Suprapubic skin (tissue), 4 donors: ENCODE measurements around the gene HELZ2. TPM values are rescaled to one million over a fixed set of nuclear protein-coding genes. Genes with fewer than 3 reads are reported as not detected.

Experiments used
- DNase-seq, 2 donors: peaks; one replicate each; pipeline ENCODE4 v3.0.0-alpha.2; 2019; ENCODE audit warnings: low spot score in 2 of 2
- H3K27ac ChIP-seq: fragments of 200-600 bp; sonication (generic); one replicate; pipeline ENCODE4 v1.5.1; 2019
- H3K27me3 ChIP-seq: fragments of 200-600 bp; sonication (generic); one replicate; pipeline ENCODE4 v1.5.1; 2019
- H3K36me3 ChIP-seq: fragments of 200-600 bp; sonication (generic); one replicate; pipeline ENCODE4 v1.5.1; 2019
- H3K4me1 ChIP-seq: fragments of 200-600 bp; sonication (generic); one replicate; pipeline ENCODE4 v1.5.1; 2019
- H3K4me3 ChIP-seq: fragments of 200-600 bp; sonication (generic); one replicate; pipeline ENCODE4 v1.5.1; 2019; ENCODE audit warnings: mild to moderate bottlenecking
- H3K9me3 ChIP-seq: fragments of 200-600 bp; sonication (generic); one replicate; pipeline ENCODE4 v1.5.1; 2019
- CTCF ChIP-seq, 2 donors: fragments of 200-600 bp in 1 of 2; fragments of 450-650 bp in 1 of 2; sonication (generic) in 1 of 2; IDR thresholded peaks; one replicate each; pipeline ENCODE4 v1.5.1; 2016 to 2019; ENCODE audit warnings: antibody characterized with exemption in 2 of 2, mild to moderate bottlenecking in 1 of 2, moderate library complexity in 1 of 2
- EP300 ChIP-seq: sonication (generic); formaldehyde crosslinking; IDR thresholded peaks from one replicate; pipeline ENCODE4 v1.6.1; 2017; ENCODE audit warnings: antibody characterized with exemption
- POLR2A ChIP-seq, 2 donors: fragments of 450-650 bp; IDR thresholded peaks; one replicate each; pipeline ENCODE4 v1.6.1; 2017; ENCODE audit warnings: antibody characterized with exemption in 2 of 2, mild to moderate bottlenecking in 2 of 2, moderate library complexity in 2 of 2
- POLR2AphosphoS5 ChIP-seq, 3 donors: sonication (generic); formaldehyde crosslinking; IDR thresholded peaks; one replicate each; pipeline ENCODE4 v1.6.1; 2017; ENCODE audit warnings: antibody characterized with exemption in 3 of 3
- WGBS: methylation state at CpG from one replicate; pipeline ENCODE4 v1.1.5; 2018; 5-methylcytosine and 5-hydroxymethylcytosine counted together
- total RNA-seq, 4 donors: library from RNA; depleted of rRNA; stranded (reverse); fragments of >200 nt; gene quantifications; one replicate each; pipeline ENCODE4 v1.1.0, GENCODE V29; 2016

HELZ2 gene
- total RNA-seq, 4 donors from 2014 or later: 22.8 to 36.6 (median 31.8) TPM

DNA sequence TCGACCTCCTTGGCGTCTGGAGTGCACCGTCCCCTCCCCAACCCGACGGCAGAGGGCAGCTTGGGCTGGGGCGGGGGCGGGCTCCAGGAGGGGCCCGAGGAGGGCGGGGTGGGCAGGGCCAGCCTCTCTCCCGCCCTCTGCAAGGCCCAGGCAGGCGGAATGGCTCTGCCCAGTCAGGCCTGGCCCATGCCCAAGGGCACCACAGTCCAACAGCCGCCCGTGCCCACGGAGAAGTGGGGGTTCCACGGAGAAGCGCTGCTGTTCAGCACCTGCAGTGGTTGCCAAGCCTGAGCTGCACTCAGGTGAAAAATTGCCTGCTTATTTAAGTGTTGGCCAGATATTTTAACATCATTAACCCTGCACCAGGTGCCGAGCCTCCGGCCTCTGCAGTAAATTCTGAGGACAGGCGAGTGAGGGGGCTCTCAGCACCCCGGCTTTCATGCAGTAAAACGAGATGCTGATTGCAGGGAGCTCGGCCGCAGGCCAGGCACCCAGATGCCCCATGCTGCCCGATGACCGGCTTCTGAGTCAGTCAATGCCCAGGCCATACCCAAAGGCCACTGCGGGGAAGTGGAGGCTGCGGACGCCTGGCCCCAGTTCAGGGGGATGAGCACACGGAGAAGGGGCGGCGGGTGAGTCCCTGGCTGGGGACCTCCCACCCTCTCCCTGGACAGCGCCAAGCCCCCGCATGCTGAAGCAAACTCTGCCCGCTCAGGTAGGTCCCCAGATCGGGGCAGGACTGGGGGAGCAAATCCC is 26.1 kb downstream of the HELZ2 start, which contains the start of gene SRMS:
Gene SRMS, minus strand, starts transcription at position 25 of the 756 bp plus-strand sequence. CDS start 286 bp downstream, outside the sequence.
- Histone ChIP-seq H3K36me3 (no peaks in the 10 kb centered on the region), H3K27ac (no peak within 1 kb of the TSS), H3K4me1 (peaks cover 19% of the 10 kb centered on the region), H3K9me3 (no peaks in the 10 kb centered on the region), H3K4me3 (no peak within 1 kb of the TSS), H3K27me3 (peaks cover 41% of the 10 kb centered on the region)
- no CpG with 5 or more reads among the region's 35 CpGs for WGBS
- DNase-seq: no peak
- TF ChIP-seq POLR2A (IDR thresholded peaks at IDR 0.05) (no peak), CTCF (IDR thresholded peaks at IDR 0.05) (no peak), POLR2AphosphoS5 (IDR thresholded peaks at IDR 0.05) (no peak), EP300 (no peak)

DNA sequence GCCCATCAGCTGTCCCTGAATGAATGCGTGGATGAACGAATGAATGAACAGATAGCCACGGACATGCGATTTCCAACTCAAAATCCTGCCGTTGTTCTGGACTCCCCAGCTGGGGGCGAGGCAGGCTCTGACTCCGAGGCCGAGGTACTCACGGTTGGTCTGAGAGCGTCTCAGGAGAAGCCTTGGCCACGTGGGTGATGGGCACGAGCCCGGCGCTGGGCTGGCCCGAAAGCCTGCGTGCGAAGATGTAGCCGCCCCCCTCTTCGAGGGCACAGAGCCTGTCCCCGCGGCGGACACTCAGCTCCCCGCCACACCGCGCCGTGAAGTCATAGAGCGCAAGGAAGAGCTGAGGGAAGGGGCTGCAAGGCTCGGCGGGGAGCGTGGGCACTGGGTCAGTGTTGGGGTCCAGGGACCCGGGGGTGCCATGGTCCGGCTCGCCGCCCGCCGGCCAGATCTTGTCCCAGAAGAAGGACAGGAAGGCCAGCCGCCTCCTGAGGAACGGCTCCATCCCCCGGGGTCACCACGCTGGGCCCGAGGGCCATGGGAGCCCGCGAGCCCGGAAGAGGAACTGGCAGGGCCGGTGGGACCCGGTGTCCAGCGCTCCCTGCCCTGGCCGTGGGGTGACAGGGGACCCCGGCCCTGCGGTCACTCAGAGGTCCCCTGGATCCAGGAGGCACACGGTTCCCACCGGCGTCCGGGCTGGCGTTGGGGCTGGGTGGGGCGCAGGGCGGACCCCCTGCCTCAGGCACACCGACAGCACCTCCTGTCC is 26.9 kb downstream of the HELZ2 start:
- no peak for DNase-seq
- peaks cover 19% of the 10 kb centered on the region for H3K4me1 ChIP-seq
- no peak overlapping the region for H3K27ac ChIP-seq
- WGBS: 60% methylated on average over 32 of the region's 58 CpGs
- no peak overlapping the region for H3K4me3 ChIP-seq
- peaks cover 41% of the 10 kb centered on the region for H3K27me3 ChIP-seq
- no peaks in the 10 kb centered on the region for H3K36me3 ChIP-seq
- TF ChIP-seq POLR2AphosphoS5 (IDR thresholded peaks at IDR 0.05) (no peak), EP300 (no peak), CTCF (IDR thresholded peaks at IDR 0.05) (no peak), POLR2A (IDR thresholded peaks at IDR 0.05) (no peak)
- no peaks in the 10 kb centered on the region for H3K9me3 ChIP-seq

DNA sequence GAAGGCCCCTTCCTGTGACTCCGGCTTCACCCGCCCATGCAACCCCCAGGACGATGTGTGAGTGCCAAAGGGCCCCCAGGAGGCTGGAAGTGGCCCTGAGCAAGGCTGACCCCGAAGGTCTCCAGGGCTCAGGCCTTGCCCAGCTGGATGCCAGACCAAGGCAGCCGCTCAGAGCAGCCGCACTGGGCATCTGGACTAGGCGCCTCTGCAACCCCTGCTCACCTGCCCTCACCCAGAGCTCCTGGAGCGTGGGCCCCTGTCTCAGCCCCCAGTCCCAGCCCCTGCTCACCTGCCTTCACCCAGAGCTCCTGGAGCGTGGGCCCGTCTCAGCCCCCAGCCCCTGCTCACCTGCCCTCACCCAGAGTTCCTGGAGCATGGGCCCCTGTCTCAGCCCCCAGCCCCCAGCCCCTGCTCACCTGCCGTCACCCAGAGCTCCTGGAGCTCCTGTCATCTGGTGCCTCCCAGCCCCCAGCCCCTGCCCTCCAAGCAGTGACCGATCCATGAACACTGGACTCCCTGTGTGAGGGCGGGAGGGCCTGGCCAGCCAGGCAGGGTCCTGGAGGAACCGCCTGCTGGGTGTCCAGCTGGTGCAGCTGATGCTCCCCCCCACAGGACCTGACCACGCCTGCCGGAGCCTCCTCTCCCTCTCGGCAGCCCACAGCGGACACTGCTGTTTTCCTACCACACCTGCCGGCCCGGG is 27.6 kb downstream of the HELZ2 start:
- WGBS: 81% methylated on average over 10 of the region's 20 CpGs
- Histone ChIP-seq H3K4me1 (peaks cover 27% of the 10 kb centered on the region), H3K36me3 (no peaks in the 10 kb centered on the region), H3K27ac (no peak overlapping the region), H3K4me3 (no peak overlapping the region), H3K9me3 (no peaks in the 10 kb centered on the region), H3K27me3 (peaks cover 41% of the 10 kb centered on the region)
- TF ChIP-seq POLR2A (IDR thresholded peaks at IDR 0.05): no peak
- no peak for TF ChIP-seq POLR2AphosphoS5 (IDR thresholded peaks at IDR 0.05)
- no peak for DNase-seq

DNA sequence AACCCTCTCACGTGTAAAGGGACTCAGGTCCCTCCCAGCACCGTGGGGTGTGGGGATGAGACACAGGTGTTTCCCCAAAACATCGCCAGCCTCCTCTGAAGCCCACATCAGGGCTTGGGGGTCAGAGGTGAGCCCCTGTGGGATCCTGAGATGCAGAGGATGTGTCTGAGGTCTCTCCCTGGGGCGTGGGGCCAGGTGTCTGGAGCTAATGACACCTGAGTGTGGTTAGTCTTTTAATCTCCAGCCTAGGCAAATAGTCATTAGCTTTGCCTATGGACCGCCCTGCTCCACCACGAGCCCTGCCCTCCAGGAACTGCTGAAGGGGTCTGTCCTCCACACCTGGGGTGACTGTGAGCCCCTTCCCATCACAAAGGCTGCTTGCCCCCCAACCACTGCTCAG is 28.2 kb downstream of the HELZ2 start:
- WGBS: 34% methylated on average over 3 of the region's 6 CpGs
- Histone ChIP-seq H3K4me1 (peaks cover 32% of the 10 kb centered on the region), H3K4me3 (no peak overlapping the region), H3K36me3 (no peaks in the 10 kb centered on the region), H3K27me3 (peaks cover 41% of the 10 kb centered on the region), H3K27ac (no peak overlapping the region), H3K9me3 (no peaks in the 10 kb centered on the region)
- no peak for TF ChIP-seq POLR2A (IDR thresholded peaks at IDR 0.05)
- no peak for TF ChIP-seq CTCF (IDR thresholded peaks at IDR 0.05)
- TF ChIP-seq EP300: no peak
- TF ChIP-seq POLR2AphosphoS5 (IDR thresholded peaks at IDR 0.05): no peak
- DNase-seq: no peak

- Histone ChIP-seq H3K9me3 (no peaks in the 10 kb centered on the region), H3K27me3 (peaks cover 39% of the 10 kb centered on the region), H3K27ac (no peak overlapping the region), H3K36me3 (no peaks in the 10 kb centered on the region), H3K4me1 (peaks cover 40% of the 10 kb centered on the region), H3K4me3 (no peak overlapping the region)
- no peak for DNase-seq
- WGBS: 45% methylated on average over 4 of the region's 19 CpGs
- no peak for TF ChIP-seq POLR2A (IDR thresholded peaks at IDR 0.05)
- no peak for TF ChIP-seq EP300
- TF ChIP-seq POLR2AphosphoS5 (IDR thresholded peaks at IDR 0.05): no peak
- no peak for TF ChIP-seq CTCF (IDR thresholded peaks at IDR 0.05)
Measured at GRCh38 chr20:63544958-63545516, 29.0 kb downstream of the HELZ2 start.
